Fibroblast of the aortic adventitia (primary cell): ENCODE measurements around the gene RRP15. TPM values are rescaled to one million over a fixed set of nuclear protein-coding genes. Genes with fewer than 3 reads are reported as not detected.
A peak's percentile ranks its signal among the peaks of the same experiment; 100 is the strongest.

Experiments
- DNase-seq: peaks from one replicate; pipeline ENCODE4 v3.0.0-alpha.2; 2010; ENCODE audit warnings: low read depth
- H3K4me3 ChIP-seq: 2 replicates; pipeline ENCODE4 v1.5.1; 2011; ENCODE audit warnings: low read depth, mild to moderate bottlenecking, control low read depth, low read length, moderate library complexity
- total RNA-seq: library from RNA; depleted of rRNA; stranded (reverse); fragments of >200 nt; gene quantifications from 2 replicates; pipeline ENCODE4 v1.2.3, GENCODE V29; 2012; ENCODE audit warnings: low replicate concordance
- TF ChIP-seq, protein P1 (sequence below): IDR thresholded peaks from 2 replicates; pipeline ENCODE4 v1.5.1; 2011; ENCODE audit warnings: mild to moderate bottlenecking, low read length, control low read depth, inconsistent platforms; ENCODE audit not compliant: insufficient read depth

RRP15 gene
- total RNA-seq, 1 donor: 10.0 TPM

GRCh38 chr1:218363141-218363540, 78.0 kb downstream of the RRP15 start:
- H3K4me3 ChIP-seq: no peak overlapping the region
- DNase-seq: no peak
- TF ChIP-seq, protein P1, sequence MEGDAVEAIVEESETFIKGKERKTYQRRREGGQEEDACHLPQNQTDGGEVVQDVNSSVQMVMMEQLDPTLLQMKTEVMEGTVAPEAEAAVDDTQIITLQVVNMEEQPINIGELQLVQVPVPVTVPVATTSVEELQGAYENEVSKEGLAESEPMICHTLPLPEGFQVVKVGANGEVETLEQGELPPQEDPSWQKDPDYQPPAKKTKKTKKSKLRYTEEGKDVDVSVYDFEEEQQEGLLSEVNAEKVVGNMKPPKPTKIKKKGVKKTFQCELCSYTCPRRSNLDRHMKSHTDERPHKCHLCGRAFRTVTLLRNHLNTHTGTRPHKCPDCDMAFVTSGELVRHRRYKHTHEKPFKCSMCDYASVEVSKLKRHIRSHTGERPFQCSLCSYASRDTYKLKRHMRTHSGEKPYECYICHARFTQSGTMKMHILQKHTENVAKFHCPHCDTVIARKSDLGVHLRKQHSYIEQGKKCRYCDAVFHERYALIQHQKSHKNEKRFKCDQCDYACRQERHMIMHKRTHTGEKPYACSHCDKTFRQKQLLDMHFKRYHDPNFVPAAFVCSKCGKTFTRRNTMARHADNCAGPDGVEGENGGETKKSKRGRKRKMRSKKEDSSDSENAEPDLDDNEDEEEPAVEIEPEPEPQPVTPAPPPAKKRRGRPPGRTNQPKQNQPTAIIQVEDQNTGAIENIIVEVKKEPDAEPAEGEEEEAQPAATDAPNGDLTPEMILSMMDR: no peak

- TF ChIP-seq, protein P1: no peak
- DNase-seq: peak; percentile 55
- no peak overlapping the region for H3K4me3 ChIP-seq
Observed at GRCh38 chr1:218364028-218364710, 79.1 kb downstream of the RRP15 start.

- no peak overlapping the region for H3K4me3 ChIP-seq
- TF ChIP-seq, protein P1: no peak
- peak; percentile 70 for DNase-seq
Observed at GRCh38 chr1:218365226-218365999, 80.3 kb downstream of the RRP15 start.

DNA sequence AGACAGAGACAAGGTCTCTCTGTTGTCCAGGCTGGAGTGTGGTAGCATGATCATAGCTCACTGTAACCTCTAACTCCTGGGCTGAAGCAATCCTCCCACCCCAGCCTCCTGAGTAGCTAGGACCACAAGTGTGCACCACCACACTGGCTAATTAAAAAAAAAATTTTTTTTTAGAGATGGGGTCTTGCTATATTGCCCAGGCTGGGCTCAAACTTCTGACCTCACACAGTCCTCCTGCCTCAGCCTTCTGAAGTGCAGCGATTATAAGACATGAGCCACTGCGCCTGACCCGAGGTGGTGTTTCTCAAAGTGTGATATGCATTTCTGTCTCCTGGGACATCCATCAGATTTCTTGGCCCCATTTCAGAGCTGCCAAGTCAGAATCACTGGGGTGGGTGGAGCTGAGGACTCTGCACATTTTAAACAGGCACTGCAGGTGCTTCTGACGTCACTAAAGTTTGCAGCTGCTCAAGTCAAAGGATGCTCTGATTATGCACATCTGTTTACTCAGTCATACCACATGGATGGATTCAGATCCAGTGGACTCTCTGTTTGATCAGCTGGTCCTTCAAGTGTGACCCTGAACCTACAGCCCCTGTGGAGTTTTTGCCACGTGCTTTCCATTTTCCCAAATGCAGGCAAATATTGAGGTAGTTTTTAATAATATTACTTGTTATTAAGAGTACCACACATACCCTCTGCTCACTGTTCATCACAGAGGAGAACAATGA, 81.4 kb downstream of the RRP15 start:
- DNase-seq: no peak
- TF ChIP-seq, protein P1: no peak

GRCh38 chr1:218367118-218367517, 82.0 kb downstream of the RRP15 start:
- DNase-seq: no peak
- H3K4me3 ChIP-seq: no peak overlapping the region
- TF ChIP-seq, protein P1: no peak

More for the DNA sequence above, 81.4 kb downstream of the RRP15 start:
- H3K4me3 ChIP-seq: no peak overlapping the region

DNA sequence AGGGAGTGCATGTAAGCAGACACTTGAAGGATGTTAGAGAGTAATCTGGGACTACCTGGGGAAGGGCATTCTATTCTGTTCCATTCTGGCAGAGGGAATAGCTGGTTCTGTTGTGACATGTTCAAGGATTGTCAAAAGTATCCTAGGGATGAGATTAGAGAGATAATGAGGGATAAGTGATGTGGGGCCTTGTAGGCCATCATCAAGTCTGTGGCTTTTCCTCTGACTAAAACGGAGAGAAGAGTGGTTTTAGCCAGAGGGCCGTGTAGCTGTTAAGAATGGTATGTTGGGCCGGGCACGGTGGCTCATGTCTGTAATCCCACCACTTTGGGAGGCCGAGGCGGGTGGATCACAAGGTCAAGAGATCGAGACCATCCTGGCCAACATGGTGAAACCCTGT, 83.6 kb downstream of the RRP15 start:
- DNase-seq: no peak
- no peak overlapping the region for H3K4me3 ChIP-seq
- TF ChIP-seq, protein P1: no peak
